PC-9 (cell line): Measurements from ENCODE around the gene SUV39H1.

Experiments used
- EZH2 ChIP-seq: fragments of 200-600 bp; sonication (generic); IDR thresholded peaks from 2 replicates; pipeline ENCODE4 v1.8.0; 2017; ENCODE audit warnings: antibody characterized with exemption, low read depth
- TF ChIP-seq, protein P1 (sequence below): fragments of 200-600 bp; sonication (generic); conservative IDR thresholded peaks from 2 replicates; pipeline ENCODE4 v1.6.1; 2017; ENCODE audit warnings: mixed run types, antibody characterized with exemption, mild to moderate bottlenecking, moderate library complexity

DNA sequence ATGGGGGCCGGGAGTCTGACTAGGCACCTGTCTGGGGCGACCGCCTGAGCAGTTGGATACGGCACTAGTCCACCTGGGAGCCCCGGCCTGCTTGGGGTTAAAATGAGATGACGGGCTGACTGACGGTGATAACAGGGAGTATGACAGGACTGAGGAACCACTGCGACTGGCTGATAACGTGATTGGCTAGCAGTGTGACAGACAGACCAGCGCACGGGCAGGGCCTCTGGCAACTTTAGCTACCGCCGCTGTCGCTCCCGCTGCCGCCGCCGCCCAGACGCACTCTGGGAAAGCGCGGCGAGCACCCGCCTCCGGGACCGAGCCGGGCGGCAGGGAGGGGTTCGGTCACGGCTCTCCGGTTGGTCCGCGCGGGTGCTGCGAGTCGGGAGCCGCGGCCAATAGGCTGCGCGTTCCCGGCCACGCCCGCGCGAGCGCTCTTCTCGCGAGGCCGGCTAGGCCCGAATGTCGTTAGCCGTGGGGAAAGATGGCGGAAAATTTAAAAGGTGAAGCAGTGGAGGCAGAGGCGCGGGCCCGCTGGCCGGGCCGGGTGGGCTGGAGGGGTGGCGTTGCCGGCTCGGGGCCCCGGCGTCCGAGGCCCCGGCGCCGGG, at the start of gene SUV39H1:
- TF ChIP-seq, protein P1, sequence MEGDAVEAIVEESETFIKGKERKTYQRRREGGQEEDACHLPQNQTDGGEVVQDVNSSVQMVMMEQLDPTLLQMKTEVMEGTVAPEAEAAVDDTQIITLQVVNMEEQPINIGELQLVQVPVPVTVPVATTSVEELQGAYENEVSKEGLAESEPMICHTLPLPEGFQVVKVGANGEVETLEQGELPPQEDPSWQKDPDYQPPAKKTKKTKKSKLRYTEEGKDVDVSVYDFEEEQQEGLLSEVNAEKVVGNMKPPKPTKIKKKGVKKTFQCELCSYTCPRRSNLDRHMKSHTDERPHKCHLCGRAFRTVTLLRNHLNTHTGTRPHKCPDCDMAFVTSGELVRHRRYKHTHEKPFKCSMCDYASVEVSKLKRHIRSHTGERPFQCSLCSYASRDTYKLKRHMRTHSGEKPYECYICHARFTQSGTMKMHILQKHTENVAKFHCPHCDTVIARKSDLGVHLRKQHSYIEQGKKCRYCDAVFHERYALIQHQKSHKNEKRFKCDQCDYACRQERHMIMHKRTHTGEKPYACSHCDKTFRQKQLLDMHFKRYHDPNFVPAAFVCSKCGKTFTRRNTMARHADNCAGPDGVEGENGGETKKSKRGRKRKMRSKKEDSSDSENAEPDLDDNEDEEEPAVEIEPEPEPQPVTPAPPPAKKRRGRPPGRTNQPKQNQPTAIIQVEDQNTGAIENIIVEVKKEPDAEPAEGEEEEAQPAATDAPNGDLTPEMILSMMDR = no peak
- TF ChIP-seq EZH2 = no peak
